GM04504 (cell line): Measurements from ENCODE around the gene NPEPPS.
A peak's percentile ranks its signal among the peaks of the same experiment; 100 is the strongest.

Source experiments
- DNase-seq: peaks from one replicate; pipeline ENCODE4 v3.0.0-alpha.2; 2012; ENCODE audit warnings: low read depth

Gene NPEPPS

DNA sequence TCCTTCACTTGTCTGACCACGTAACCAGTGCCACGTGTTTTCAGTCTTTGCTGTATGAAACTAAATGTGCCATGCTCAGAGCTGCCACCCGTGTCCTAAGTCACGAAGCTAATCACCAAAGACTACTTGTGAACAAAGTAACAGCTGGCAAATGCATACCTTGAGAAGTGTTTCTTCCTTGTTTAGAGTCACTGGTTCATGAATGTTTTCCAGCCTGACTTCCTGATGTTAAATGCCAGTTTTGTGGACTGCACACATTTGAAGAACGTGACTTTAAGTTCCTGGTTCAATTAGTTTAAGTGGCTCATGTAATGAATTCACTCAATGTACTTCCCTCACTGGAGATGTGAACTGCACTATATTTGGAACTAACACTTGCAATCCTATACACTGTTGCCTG, 98.9 kb downstream of the NPEPPS start:
- DNase-seq, result no peak

GRCh38 chr17:47630614-47631013, 99.7 kb downstream of the NPEPPS start:
- no peak for DNase-seq

- no peak for DNase-seq
These were observed 102.1 kb downstream of the NPEPPS start for GRCh38 chr17:47632991-47633390.

- no peak for DNase-seq
These were observed 103.1 kb downstream of the NPEPPS start for GRCh38 chr17:47633996-47634395.

GRCh38 chr17:47634870-47635269, 104.0 kb downstream of the NPEPPS start:
- no peak for DNase-seq

DNA sequence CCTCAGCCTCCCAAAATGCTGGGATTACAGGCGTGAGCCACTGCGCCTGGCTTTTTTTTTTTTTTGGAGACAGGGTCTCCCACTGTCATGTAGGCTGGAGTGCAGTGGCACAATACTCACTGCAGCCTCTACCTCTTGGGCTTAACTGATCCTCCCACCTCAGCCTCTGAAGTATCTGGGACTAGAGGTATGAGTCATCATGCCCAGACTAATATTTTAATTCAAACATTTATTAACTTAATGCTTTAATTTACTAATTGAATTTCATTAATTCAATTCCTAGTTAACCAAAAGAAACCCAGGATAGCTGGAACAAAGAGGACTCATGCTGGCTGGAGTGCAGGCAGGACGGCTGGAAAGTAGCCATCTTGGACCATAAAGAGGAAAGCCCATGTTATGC, 104.8 kb downstream of the NPEPPS start:
- DNase-seq, result no peak

- no peak for DNase-seq
These were observed 105.5 kb downstream of the NPEPPS start for GRCh38 chr17:47636273-47637030.

DNA sequence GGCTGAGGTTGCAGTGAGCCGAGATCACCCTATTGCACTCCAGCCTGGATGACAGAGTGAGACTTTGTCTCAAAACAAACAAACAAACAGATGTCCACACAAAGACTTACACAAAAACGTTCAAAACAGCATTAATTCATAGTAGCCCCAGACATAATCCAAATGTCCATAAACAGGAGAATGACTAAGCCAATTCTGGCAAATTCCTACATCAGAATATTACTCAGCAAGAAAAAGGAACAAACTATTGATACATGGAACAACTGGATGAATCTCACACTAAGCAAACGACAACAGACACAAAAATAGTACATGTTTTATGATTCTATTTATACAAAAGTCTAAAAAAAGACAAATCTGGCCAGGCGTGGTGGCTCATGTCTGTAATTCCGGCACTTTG, 108.0 kb downstream of the NPEPPS start:
- DNase-seq, result no peak

DNA sequence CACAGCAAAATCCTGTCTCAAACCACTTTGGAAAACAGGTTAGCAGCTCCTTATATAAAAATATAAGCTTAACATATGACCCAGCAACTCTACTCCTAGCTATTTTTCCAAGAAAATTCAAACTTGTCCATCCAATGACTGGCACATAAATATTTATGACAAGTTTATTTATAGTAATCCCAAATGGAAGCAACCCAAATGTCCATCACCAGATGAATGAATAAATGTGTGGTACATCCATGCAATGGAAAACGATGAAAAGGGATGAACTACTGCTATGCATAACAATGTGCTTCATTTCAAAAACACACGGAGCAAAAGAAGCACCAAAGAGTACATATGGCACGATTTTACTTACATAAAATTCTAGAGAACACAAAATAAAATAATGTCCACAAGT, 109.2 kb downstream of the NPEPPS start:
- DNase-seq, result no peak

DNA sequence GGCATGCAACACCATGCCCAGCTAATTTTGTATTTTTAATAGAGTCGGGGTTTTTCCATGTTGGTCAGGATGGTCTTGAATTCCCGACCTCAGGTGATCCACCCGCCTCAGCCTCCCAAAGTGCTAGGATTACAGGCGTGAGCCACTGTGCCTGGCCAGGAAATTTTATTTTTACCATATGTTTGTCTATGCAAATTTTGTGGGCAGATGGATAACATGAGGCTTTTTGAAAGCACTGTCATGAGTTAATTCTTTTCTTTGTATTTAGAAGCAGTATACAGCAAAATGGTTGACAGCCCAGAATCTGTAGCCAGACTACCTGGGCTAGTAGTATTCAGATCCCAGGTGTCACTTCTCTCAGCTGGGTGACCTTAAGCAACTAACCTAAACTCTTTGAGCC, 110.3 kb downstream of the NPEPPS start:
- no peak for DNase-seq

GRCh38 chr17:47643116-47643515, 112.2 kb downstream of the NPEPPS start:
- DNase-seq, result no peak

DNA sequence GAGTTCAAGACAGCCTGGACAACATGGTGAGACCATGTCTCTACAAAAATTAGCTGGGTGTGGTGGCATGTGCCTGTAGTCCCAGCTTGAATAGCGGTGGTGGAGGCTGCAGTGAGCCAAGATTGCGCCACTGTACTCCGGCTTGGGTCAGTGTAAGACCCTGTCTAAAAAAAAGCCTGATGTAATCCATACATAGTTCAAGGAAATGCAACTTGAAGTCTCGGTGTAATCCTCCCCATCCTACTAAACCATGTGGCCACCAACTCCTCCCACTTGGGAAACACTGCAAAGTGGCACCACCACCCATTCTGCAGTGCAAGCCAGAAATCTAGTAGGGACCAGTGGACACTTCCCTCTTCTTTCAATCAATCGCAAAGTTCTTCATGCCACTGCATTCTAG, 113.4 kb downstream of the NPEPPS start:
- no peak for DNase-seq

GRCh38 chr17:47649153-47649971, 118.5 kb downstream of the NPEPPS start, which contains the start of gene KPNB1:
TSS of gene KPNB1 (plus strand) at chr17:47649919. CDS start at chr17:47650245, 326 bp downstream.
- DNase-seq, result peak; percentile 100

GRCh38 chr17:47649972-47650524, 119.1 kb downstream of the NPEPPS start:
- peak; percentile 26 for DNase-seq

GRCh38 chr17:47650525-47651522, 119.9 kb downstream of the NPEPPS start:
- DNase-seq, result peak; percentile 90

DNA sequence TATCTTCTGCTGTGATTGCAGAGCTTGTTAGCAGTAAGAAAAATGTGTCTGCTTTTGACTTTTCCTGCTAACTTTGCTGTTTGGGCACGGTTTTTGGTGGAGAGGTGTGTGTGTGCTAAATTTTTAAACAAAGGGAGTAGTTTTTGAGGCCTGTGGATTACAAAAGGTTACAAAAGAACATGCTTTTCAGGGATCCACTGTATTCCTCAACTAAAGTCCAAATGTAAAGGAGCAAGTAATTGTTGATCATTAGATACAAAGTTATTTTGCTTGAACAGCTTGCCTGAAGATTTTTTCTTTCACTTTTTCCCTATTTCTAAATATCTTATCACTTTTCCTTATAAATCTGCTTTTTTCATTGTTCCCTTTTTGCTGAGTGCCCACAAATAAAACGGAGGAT, 120.8 kb downstream of the NPEPPS start:
- no peak for DNase-seq

GRCh38 chr17:47652570-47652969, 121.7 kb downstream of the NPEPPS start:
- DNase-seq, result no peak

DNA sequence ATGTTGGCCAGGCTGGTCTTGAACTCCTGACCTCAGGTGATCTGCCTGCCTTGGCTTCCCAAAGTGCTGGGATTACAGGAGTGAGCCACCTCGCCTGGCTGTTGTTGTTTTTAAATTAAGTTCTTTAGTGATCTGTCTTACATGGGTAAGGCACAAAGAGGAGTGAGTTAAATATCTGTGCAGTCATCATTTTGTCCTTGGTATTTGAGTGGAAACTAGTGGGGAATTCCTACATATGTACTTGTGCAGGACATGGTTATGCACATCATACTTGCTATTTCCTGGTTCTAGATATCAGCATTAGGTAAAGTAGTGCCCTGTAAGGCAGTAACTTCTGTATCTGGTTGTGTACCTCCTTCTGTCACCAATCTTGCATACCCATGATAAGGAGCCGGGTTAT, 122.5 kb downstream of the NPEPPS start:
- DNase-seq, result no peak

- no peak for DNase-seq
These were observed 124.1 kb downstream of the NPEPPS start for GRCh38 chr17:47654991-47655390.

DNA sequence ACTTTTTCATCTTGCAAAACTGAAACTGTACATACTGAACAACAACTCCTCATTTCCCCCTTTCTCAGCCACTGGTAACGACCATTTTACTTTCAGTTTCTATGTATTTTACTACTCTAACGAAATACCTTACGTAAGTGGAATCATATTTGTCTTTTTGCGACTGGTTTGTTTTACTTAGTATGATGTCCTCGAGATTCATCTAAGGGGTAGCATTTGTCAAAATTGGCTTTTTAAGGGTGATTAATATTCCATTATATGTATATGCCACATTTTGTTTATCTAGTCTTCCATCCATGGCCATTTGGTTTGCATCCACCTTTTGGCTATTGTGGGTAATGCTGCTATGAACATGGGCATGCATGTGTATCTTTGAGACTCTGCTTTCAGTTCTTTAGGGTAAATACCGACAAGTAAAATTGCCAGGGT, 129.2 kb downstream of the NPEPPS start:
- no peak for DNase-seq

DNA sequence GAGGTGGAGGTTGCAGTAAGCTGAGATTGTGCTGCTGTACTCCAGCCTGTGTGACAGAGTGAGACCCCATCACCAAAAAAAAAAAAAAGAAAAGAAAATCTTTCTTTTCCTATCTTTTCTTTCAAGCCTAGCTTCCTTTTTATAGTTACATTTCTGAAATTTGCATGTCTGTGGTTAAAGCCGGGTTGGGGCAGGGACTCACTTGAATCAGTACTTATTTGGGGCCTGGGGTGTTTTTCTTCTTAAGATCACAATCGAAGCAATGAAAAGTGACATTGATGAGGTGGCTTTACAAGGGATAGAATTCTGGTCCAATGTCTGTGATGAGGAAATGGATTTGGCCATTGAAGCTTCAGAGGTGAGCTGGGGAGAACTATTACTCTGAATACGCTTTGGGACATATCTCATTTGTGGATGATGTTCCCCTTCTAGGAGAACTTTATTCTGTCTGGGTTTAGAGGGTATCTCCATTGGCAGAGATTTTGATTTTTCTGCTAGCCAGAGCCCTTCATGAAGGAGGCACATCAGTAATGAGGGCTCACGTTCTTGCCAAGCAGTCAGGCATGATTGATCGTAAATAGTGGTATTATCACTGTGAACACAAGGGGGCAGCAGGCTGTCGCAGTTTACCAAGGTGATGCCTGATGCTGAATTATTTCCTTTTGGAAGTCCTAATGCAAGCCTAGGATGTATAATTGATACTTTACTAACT, 133.2 kb downstream of the NPEPPS start:
- no peak for DNase-seq
